H9 (cell line): Measurements from ENCODE around the gene NDUFA6. TPM values are rescaled to one million over a fixed set of nuclear protein-coding genes. Genes with fewer than 3 reads are reported as not detected.

Experiments used
- DNase-seq: peaks from one replicate; pipeline ENCODE4 v3.0.0-alpha.2; 2017
- H2AFZ ChIP-seq: one replicate; pipeline ENCODE4 v1.6.1; 2013; ENCODE audit warnings: mild to moderate bottlenecking, low read length, control low read depth, moderate library complexity
- H2AK5ac ChIP-seq: 2 replicates; pipeline ENCODE4 v1.6.1; 2013; ENCODE audit warnings: low read length, control low read depth, mixed read lengths; ENCODE audit not compliant: insufficient read length
- H2BK120ac ChIP-seq: one replicate; pipeline ENCODE4 v1.6.1; 2013; ENCODE audit warnings: low read depth, mild to moderate bottlenecking, low read length, control low read depth, inconsistent platforms; ENCODE audit not compliant: poor library complexity, severe bottlenecking
- H2BK12ac ChIP-seq: 2 replicates; pipeline ENCODE4 v1.6.1; 2013; ENCODE audit warnings: low read length, control low read depth, mixed read lengths, low read depth; ENCODE audit not compliant: insufficient read length
- H2BK15ac ChIP-seq: 2 replicates; pipeline ENCODE4 v1.6.1; 2013; ENCODE audit warnings: low read depth, low read length, control low read depth
- H2BK20ac ChIP-seq: one replicate; pipeline ENCODE4 v1.6.1; 2013; ENCODE audit warnings: low read depth, mild to moderate bottlenecking, low read length, control low read depth, inconsistent platforms; ENCODE audit not compliant: poor library complexity, severe bottlenecking
- H2BK5ac ChIP-seq: 2 replicates; pipeline ENCODE4 v1.6.1; 2013; ENCODE audit warnings: low read length, control low read depth, mixed read lengths; ENCODE audit not compliant: insufficient read length
- H3K14ac ChIP-seq: 2 replicates; pipeline ENCODE4 v1.6.1; 2013; ENCODE audit warnings: low read length, control low read depth; ENCODE audit not compliant: insufficient read depth
- H3K18ac ChIP-seq: 2 replicates; pipeline ENCODE4 v1.6.1; 2013; ENCODE audit warnings: low read depth, mild to moderate bottlenecking, mixed read lengths, low read length, control low read depth; ENCODE audit not compliant: insufficient read length
- H3K23ac ChIP-seq: 2 replicates; pipeline ENCODE4 v1.6.1; 2013; ENCODE audit warnings: low read length, control low read depth, mixed read lengths, low read depth; ENCODE audit not compliant: insufficient read length
- H3K23me2 ChIP-seq: 2 replicates; pipeline ENCODE4 v1.6.1; 2013; ENCODE audit warnings: low read depth, mild to moderate bottlenecking, mixed read lengths, low read length, control low read depth; ENCODE audit not compliant: insufficient read length, poor library complexity, severe bottlenecking
- H3K27ac ChIP-seq: 2 replicates; pipeline ENCODE4 v1.5.1; 2013; ENCODE audit warnings: low read length, control low read depth, mixed read lengths, low read depth; ENCODE audit not compliant: insufficient read length
- H3K27me3 ChIP-seq: 2 replicates; pipeline ENCODE4 v1.6.1; 2013; ENCODE audit warnings: low read length, control low read depth, inconsistent platforms; ENCODE audit not compliant: insufficient read depth
- H3K4ac ChIP-seq: 2 replicates; pipeline ENCODE4 v1.6.1; 2013; ENCODE audit warnings: low read depth, mild to moderate bottlenecking, control low read depth, inconsistent platforms, low read length, moderate library complexity
- H3K4me1 ChIP-seq: 2 replicates; pipeline ENCODE4 v1.6.1; 2013; ENCODE audit warnings: low read length, control low read depth, inconsistent platforms; ENCODE audit not compliant: insufficient read depth
- H3K4me2 ChIP-seq: 2 replicates; pipeline ENCODE4 v1.6.1; 2013; ENCODE audit warnings: low read length, control low read depth, mixed read lengths; ENCODE audit not compliant: insufficient read length, insufficient read depth
- H3K56ac ChIP-seq: 2 replicates; pipeline ENCODE4 v1.6.1; 2013; ENCODE audit warnings: low read depth, mild to moderate bottlenecking, mixed read lengths, low read length, control low read depth; ENCODE audit not compliant: insufficient read length
- H3K79me1 ChIP-seq: 2 replicates; pipeline ENCODE4 v1.6.1; 2013; ENCODE audit warnings: low read depth, mild to moderate bottlenecking, moderate library complexity, low read length, control low read depth, inconsistent platforms; ENCODE audit not compliant: insufficient read depth, poor library complexity, severe bottlenecking
- H3K79me2 ChIP-seq: 2 replicates; pipeline ENCODE4 v1.6.1; 2013; ENCODE audit warnings: low read length, control low read depth, inconsistent platforms; ENCODE audit not compliant: insufficient read depth
- H3K9ac ChIP-seq: 2 replicates; pipeline ENCODE4 v1.6.1; 2013; ENCODE audit warnings: low read length, control low read depth, mixed read lengths; ENCODE audit not compliant: insufficient read length; ENCODE audit errors: extremely low read depth
- H3K9me3 ChIP-seq: one replicate; pipeline ENCODE4 v1.6.1; 2013; ENCODE audit warnings: low read depth, low read length, inconsistent platforms; ENCODE audit not compliant: control insufficient read depth
- H3T11ph ChIP-seq: one replicate; pipeline ENCODE4 v1.6.1; 2013; ENCODE audit warnings: mild to moderate bottlenecking, low read length, control low read depth, inconsistent platforms
- H4K20me1 ChIP-seq: one replicate; pipeline ENCODE4 v1.6.1; 2013; ENCODE audit not compliant: control insufficient read depth, insufficient read length, insufficient read depth
- H4K5ac ChIP-seq: 2 replicates; pipeline ENCODE4 v1.6.1; 2013; ENCODE audit warnings: low read depth, mild to moderate bottlenecking, mixed read lengths, low read length, control low read depth; ENCODE audit not compliant: insufficient read length
- H4K8ac ChIP-seq: replicated peaks from 2 replicates; pipeline ENCODE4 v1.6.1; 2013; ENCODE audit warnings: low read length, control low read depth, mixed read lengths, low read depth; ENCODE audit not compliant: insufficient read length
- H4K91ac ChIP-seq: 2 replicates; pipeline ENCODE4 v1.6.1; 2013; ENCODE audit warnings: low read depth, mild to moderate bottlenecking, moderate library complexity, mixed read lengths, low read length, control low read depth; ENCODE audit not compliant: insufficient read length
- H3K27ac Mint-ChIP-seq, 3 experiments: 2 replicates in 2 of 3; 3 replicates in 1 of 3; pipeline ENCODE4 v1.8.0; 2020 to 2021; ENCODE audit warnings: mixed read lengths in 3 of 3, mild to moderate bottlenecking in 1 of 3, moderate library complexity in 1 of 3
- H3K27me3 Mint-ChIP-seq: 2 replicates; pipeline ENCODE4 v1.8.0; 2021; ENCODE audit warnings: low read depth, mild to moderate bottlenecking, moderate library complexity, mixed read lengths
- H3K36me3 Mint-ChIP-seq, 3 experiments: 2 replicates in 2 of 3; 3 replicates in 1 of 3; pipeline ENCODE4 v1.8.0; 2020 to 2021; ENCODE audit warnings: low read depth in 3 of 3, mixed read lengths in 3 of 3; ENCODE audit not compliant: insufficient read depth in 1 of 3
- H3K4me1 Mint-ChIP-seq, 2 experiments: 2 replicates each; pipeline ENCODE4 v1.8.0; 2020; ENCODE audit warnings: mixed read lengths in 2 of 2
- H3K4me3 Mint-ChIP-seq, 2 experiments: 2 replicates in 1 of 2; 3 replicates in 1 of 2; pipeline ENCODE4 v1.8.0; 2020 to 2021; ENCODE audit warnings: mild to moderate bottlenecking in 2 of 2, mixed read lengths in 2 of 2, moderate library complexity in 1 of 2
- H3K9me3 Mint-ChIP-seq, 2 experiments: 2 replicates in 1 of 2; 3 replicates in 1 of 2; pipeline ENCODE4 v1.8.0; 2020; ENCODE audit warnings: mild to moderate bottlenecking in 2 of 2, mixed read lengths in 2 of 2, moderate library complexity in 1 of 2
- WGBS: extraction: QIAGEN DNeasy Blood & Tissue Kit; methylation state at CpG from one replicate; pipeline ENCODE4 v1.1.7; 2013; ENCODE audit warnings: missing lambda C conversion rate, low lambda C conversion rate, mixed read lengths; ENCODE audit not compliant: insufficient read length; ENCODE audit errors: extremely low coverage; 5-methylcytosine and 5-hydroxymethylcytosine counted together
- total RNA-seq: library from RNA; stranded (reverse); gene quantifications from 2 replicates; pipeline ENCODE4 v1.2.1, GENCODE V29; 2021
- TF ChIP-seq, protein P1 (sequence below): fragments of 200-600 bp; sonication (generic); conservative IDR thresholded peaks from 3 replicates; pipeline ENCODE4 v1.8.0; 2021; ENCODE audit warnings: antibody characterized with exemption, mild to moderate bottlenecking

NDUFA6 gene
- total RNA-seq, 1 experiment from 2014 or later = 91.7 TPM

DNA sequence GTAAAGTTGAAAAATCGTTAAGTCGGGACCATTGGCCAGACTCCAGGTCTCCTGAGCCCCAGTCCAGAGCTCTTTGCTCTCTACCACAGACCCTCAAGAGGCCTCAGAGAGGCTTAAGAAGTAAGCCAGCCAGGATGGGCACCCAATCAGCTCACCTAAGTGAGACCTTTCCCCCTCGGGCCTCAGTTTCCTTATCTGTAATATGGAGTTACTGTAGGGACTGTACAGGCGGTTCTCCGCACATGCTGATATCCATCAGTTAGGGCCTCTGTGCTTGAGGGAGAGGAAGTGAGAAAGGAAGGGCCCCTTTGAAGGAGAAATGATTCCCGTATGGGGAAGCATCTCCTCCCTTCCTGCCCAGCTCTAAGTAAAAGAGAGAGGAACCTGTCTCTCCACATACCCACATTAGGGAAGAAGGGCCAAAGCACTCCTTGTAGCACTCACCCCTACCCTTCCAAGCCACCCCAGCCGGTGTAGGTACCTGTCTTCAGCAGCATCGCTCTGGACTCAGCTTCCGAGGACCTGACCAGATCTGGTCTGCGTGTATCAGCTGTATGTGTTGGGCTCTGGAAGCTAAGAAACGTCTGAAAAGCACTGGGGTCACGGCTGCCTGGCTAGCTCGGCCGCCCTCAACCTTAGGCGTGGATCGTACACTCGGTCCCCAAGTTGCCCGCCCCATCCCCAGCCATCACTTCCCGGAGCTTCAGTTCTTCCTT, 20.6 kb downstream of the NDUFA6 start:
- Histone ChIP-seq H3K9me3 (no peaks in the 10 kb centered on the region), H2BK5ac (no peak overlapping the region), H2BK120ac (no peak overlapping the region), H3K4ac (no peak overlapping the region), H3K79me1 (no peaks in the 10 kb centered on the region), H3K4me1 (peaks cover 6% of the 10 kb centered on the region; the same call in 1 of the 2 replicates), H2AFZ (no peak overlapping the region), H4K20me1 (no peaks in the 10 kb centered on the region), H3K27me3 (no peaks in the 10 kb centered on the region), H3K9ac (peak overlapping the region; percentile 7), H2BK12ac (no peak overlapping the region), H3K23me2 (peaks cover 8% of the 10 kb centered on the region), H3K27ac (no peak overlapping the region), H3K14ac (no peak overlapping the region), H4K5ac (no peak overlapping the region), H2AK5ac (no peak overlapping the region), H3T11ph (no peak overlapping the region), H4K8ac (no peak overlapping the region), H2BK15ac (no peak overlapping the region), H2BK20ac (no peak overlapping the region), H4K91ac (no peak overlapping the region), H3K79me2 (no peaks in the 10 kb centered on the region), H3K4me2 (peak overlapping the region; percentile 73), H3K23ac (no peak overlapping the region), H3K18ac (no peak overlapping the region), H3K56ac (no peak overlapping the region)
- Mint-ChIP-seq H3K27me3 (peaks cover 6% of the 10 kb centered on the region), H3K9me3 (no peaks in the 10 kb centered on the region; a peak in 2 of 5 replicates), H3K4me1 (peaks cover 30 to 33% of the 10 kb centered on the region in 2 experiments), H3K4me3 (peak overlapping the region; percentile 74 to 88), H3K27ac (no peak overlapping the region), H3K36me3 (peaks cover 20 to 32% (median 27%) of the 10 kb centered on the region in 3 experiments)
- DNase-seq = peak; percentile 45
- no CpG with 5 or more reads among the region's 19 CpGs for WGBS
- TF ChIP-seq, protein P1, sequence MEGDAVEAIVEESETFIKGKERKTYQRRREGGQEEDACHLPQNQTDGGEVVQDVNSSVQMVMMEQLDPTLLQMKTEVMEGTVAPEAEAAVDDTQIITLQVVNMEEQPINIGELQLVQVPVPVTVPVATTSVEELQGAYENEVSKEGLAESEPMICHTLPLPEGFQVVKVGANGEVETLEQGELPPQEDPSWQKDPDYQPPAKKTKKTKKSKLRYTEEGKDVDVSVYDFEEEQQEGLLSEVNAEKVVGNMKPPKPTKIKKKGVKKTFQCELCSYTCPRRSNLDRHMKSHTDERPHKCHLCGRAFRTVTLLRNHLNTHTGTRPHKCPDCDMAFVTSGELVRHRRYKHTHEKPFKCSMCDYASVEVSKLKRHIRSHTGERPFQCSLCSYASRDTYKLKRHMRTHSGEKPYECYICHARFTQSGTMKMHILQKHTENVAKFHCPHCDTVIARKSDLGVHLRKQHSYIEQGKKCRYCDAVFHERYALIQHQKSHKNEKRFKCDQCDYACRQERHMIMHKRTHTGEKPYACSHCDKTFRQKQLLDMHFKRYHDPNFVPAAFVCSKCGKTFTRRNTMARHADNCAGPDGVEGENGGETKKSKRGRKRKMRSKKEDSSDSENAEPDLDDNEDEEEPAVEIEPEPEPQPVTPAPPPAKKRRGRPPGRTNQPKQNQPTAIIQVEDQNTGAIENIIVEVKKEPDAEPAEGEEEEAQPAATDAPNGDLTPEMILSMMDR = no peak
